Uterus (tissue), 4 donors: ENCODE measurements around the gene CLEC2D. TPM values are rescaled to one million over a fixed set of nuclear protein-coding genes. Genes with fewer than 3 reads are reported as not detected.

Experiments used
- DNase-seq, 2 donors: peaks; one replicate each; pipeline ENCODE4 v3.0.0-alpha.2; 2019 to 2020
- H3K27ac ChIP-seq, 2 donors: fragments of 200-600 bp; sonication (generic); 1 replicate in 1 of 2; 2 replicates in 1 of 2; pipeline ENCODE4 v1.5.1; 2016 to 2018
- H3K27me3 ChIP-seq, 2 donors: fragments of 200-600 bp; sonication (generic); one replicate each; pipeline ENCODE4 v1.5.1; 2018 to 2019; ENCODE audit warnings: control low read depth in 1 of 2
- H3K36me3 ChIP-seq, 2 donors: fragments of 200-600 bp; sonication (generic); one replicate each; pipeline ENCODE4 v1.5.1; 2019; ENCODE audit warnings: control low read depth in 1 of 2
- H3K4me1 ChIP-seq, 2 donors: fragments of 200-600 bp; sonication (generic); one replicate each; pipeline ENCODE4 v1.5.1; 2018 to 2019; ENCODE audit warnings: control low read depth in 1 of 2
- H3K4me3 ChIP-seq, 2 donors: fragments of 200-600 bp; sonication (generic); 1 replicate in 1 of 2; 2 replicates in 1 of 2; pipeline ENCODE4 v1.5.1; 2018 to 2019; ENCODE audit warnings: mild to moderate bottlenecking in 1 of 2
- H3K9me3 ChIP-seq, 2 donors: fragments of 200-600 bp; sonication (generic); one replicate each; pipeline ENCODE4 v1.5.1; 2019; ENCODE audit warnings: control low read depth in 1 of 2
- POLR2A ChIP-seq, 2 donors: fragments of 450-650 bp; IDR thresholded peaks; one replicate each; pipeline ENCODE4 v1.6.1; 2016; ENCODE audit warnings: antibody characterized with exemption in 2 of 2, mild to moderate bottlenecking in 1 of 2, moderate library complexity in 1 of 2
- intact Hi-C: fragments of 100-400 bp; cut with DNase I; formaldehyde crosslinking; loops from one replicate; pipeline ENCODE4 v1.15.1; 2023; ENCODE audit warnings: low total_unique reads
- total RNA-seq, 4 donors: library from RNA; depleted of rRNA in 3 of 4; stranded (reverse); fragments of >200 nt in 3 of 4; gene quantifications; one replicate each; pipeline versions ENCODE4 v1.1.0 to v1.2.4, GENCODE V29; 2014 to 2023
- TF ChIP-seq, protein P1 (sequence below), 4 experiments: fragments of 200-600 bp in 2 of 4; fragments of 450-650 bp in 2 of 4; sonication (generic) in 2 of 4; IDR thresholded peaks; one replicate each; pipeline ENCODE4 v1.5.1; 2016 to 2019; ENCODE audit warnings: antibody characterized with exemption in 4 of 4, mild to moderate bottlenecking in 2 of 4, moderate library complexity in 1 of 4
- donor health status: DM: yes; HTN: yes; CAD: no.

CLEC2D gene
- total RNA-seq, 4 donors from 2014 or later, result 6.8 to 22.8 (median 13.9) TPM

GRCh38 chr12:9634177-9634803 is 35.2 kb upstream of the CLEC2D start:
- H3K27me3 ChIP-seq, result no peaks in the 10 kb centered on the region
- H3K4me3 ChIP-seq, result no peak overlapping the region
- TF ChIP-seq, protein P1, sequence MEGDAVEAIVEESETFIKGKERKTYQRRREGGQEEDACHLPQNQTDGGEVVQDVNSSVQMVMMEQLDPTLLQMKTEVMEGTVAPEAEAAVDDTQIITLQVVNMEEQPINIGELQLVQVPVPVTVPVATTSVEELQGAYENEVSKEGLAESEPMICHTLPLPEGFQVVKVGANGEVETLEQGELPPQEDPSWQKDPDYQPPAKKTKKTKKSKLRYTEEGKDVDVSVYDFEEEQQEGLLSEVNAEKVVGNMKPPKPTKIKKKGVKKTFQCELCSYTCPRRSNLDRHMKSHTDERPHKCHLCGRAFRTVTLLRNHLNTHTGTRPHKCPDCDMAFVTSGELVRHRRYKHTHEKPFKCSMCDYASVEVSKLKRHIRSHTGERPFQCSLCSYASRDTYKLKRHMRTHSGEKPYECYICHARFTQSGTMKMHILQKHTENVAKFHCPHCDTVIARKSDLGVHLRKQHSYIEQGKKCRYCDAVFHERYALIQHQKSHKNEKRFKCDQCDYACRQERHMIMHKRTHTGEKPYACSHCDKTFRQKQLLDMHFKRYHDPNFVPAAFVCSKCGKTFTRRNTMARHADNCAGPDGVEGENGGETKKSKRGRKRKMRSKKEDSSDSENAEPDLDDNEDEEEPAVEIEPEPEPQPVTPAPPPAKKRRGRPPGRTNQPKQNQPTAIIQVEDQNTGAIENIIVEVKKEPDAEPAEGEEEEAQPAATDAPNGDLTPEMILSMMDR (IDR thresholded peaks at IDR 0.05), result peak; percentile 41 to 60 (median 55)
- no peak for TF ChIP-seq POLR2A (IDR thresholded peaks at IDR 0.05)
- intact Hi-C loops, result loop anchor here (10.0 kb wide), 1 partner anchor 71 kb away; no protein-coding TSS in a partner anchor
- no peaks in the 10 kb centered on the region for H3K36me3 ChIP-seq
- no peaks in the 10 kb centered on the region for H3K9me3 ChIP-seq
- no peaks in the 10 kb centered on the region for H3K4me1 ChIP-seq
- DNase-seq, result peak in 1 of 2 donors; percentile 56
- no peak overlapping the region for H3K27ac ChIP-seq

DNA sequence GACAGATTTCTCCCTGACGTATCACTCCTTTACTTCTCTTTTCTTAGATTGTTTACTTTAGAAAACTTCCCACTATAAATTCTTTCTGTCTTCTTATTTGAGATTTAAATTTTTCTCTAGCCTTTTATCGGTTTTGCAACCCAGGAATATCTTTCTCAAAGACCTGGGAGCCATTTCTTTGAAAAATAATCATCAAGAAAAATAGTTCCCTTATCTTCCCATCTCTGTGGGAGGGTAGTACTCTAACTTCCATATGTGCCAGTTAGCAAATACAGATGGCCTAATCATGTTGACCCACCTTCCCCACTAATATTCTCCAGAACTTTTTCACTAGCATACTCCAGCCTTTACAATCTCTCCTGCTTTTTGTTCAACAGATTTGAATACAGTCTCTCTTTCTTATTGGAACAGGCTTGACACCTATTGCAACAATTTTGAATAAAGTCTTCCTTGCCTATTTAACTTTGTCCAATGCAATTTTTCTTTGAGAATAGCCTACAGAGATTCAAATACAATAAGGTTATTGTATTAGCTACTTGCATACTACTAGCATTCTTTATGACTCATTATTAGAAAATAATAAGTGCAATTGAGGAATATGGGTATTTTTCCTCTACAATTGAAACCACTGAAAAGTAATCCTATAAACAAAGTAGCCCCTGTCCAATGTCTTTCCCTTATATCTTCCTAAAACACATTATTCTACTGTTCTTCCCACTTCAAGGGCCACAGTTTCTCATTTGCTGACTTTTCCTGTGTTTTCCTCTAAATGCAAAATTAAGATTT is 34.4 kb upstream of the CLEC2D start:
- H3K27me3 ChIP-seq, result no peaks in the 10 kb centered on the region
- H3K27ac ChIP-seq, result no peak overlapping the region
- TF ChIP-seq POLR2A (IDR thresholded peaks at IDR 0.05), result no peak
- no peak overlapping the region for H3K4me3 ChIP-seq
- DNase-seq, result no peak
- H3K36me3 ChIP-seq, result no peaks in the 10 kb centered on the region
- intact Hi-C loops, result loop anchor here (10.0 kb wide), 1 partner anchor 70 kb away; no protein-coding TSS in a partner anchor
- no peaks in the 10 kb centered on the region for H3K9me3 ChIP-seq
- no peaks in the 10 kb centered on the region for H3K4me1 ChIP-seq

GRCh38 chr12:9636150-9636850 is 33.2 kb upstream of the CLEC2D start:
- Histone ChIP-seq H3K9me3 (no peaks in the 10 kb centered on the region), H3K27ac (no peak overlapping the region), H3K4me3 (no peak overlapping the region), H3K27me3 (no peaks in the 10 kb centered on the region), H3K4me1 (no peaks in the 10 kb centered on the region), H3K36me3 (no peaks in the 10 kb centered on the region)
- no peak for TF ChIP-seq POLR2A (IDR thresholded peaks at IDR 0.05)
- TF ChIP-seq, protein P1 (IDR thresholded peaks at IDR 0.05), result no peak
- intact Hi-C loops, result loop anchor here (10.0 kb wide), 1 partner anchor 69 kb away; no protein-coding TSS in a partner anchor
- DNase-seq, result no peak

- no peak for DNase-seq
- Histone ChIP-seq H3K27me3 (no peaks in the 10 kb centered on the region), H3K9me3 (no peaks in the 10 kb centered on the region), H3K27ac (no peak overlapping the region), H3K4me1 (no peaks in the 10 kb centered on the region), H3K4me3 (no peak overlapping the region), H3K36me3 (no peaks in the 10 kb centered on the region)
- intact Hi-C loops, result loop anchor here (10.0 kb wide), 1 partner anchor 68 kb away; no protein-coding TSS in a partner anchor
- TF ChIP-seq POLR2A (IDR thresholded peaks at IDR 0.05), result no peak
- TF ChIP-seq, protein P1 (IDR thresholded peaks at IDR 0.05), result no peak
These were observed 32.7 kb upstream of the CLEC2D start for GRCh38 chr12:9636851-9637206.

GRCh38 chr12:9640024-9640423 is 29.5 kb upstream of the CLEC2D start:
- no peaks in the 10 kb centered on the region for H3K27me3 ChIP-seq
- no peak for TF ChIP-seq POLR2A (IDR thresholded peaks at IDR 0.05)
- TF ChIP-seq, protein P1 (IDR thresholded peaks at IDR 0.05), result no peak
- intact Hi-C loops, result no loop called here
- H3K27ac ChIP-seq, result no peak overlapping the region
- H3K36me3 ChIP-seq, result no peaks in the 10 kb centered on the region
- no peaks in the 10 kb centered on the region for H3K4me1 ChIP-seq
- H3K4me3 ChIP-seq, result no peak overlapping the region
- H3K9me3 ChIP-seq, result no peaks in the 10 kb centered on the region
- DNase-seq, result no peak
